HG03460 (cell line): ENCODE data around the gene SENP1.

Experiments used
- ATAC-seq: cut with Tn5 transposase; IDR thresholded peaks from one replicate; pipeline ENCODE4 v1.9.1; 2021; ENCODE audit not compliant: unreplicated experiment

SENP1 gene

GRCh38 chr12:48037267-48037915, 68.5 kb downstream of the SENP1 start:
- ATAC-seq, result no peak

- ATAC-seq, result no peak
Measured at GRCh38 chr12:48036818-48037217, 69.1 kb downstream of the SENP1 start.

GRCh38 chr12:48034835-48035805, 70.8 kb downstream of the SENP1 start:
- no peak for ATAC-seq

DNA sequence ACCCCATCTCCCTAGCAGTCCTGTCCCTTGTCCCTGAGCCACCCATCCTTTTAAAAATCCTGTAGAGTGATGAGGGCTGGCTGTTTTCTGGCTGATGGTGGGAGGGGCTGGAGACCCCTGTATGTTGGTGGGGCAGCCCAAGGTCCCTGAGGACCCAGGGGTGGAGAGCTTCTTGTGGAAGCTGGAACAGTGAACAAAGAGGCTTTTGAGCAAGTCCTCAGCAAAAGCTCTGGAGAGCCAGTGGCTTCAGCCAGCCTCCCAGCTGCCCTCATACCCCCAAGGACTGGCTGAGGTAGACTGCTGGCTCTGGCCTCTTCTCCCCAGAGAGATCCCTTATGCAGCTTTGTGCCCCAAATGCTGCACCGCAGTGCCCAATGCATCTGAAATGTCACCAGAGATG, 72.4 kb downstream of the SENP1 start:
- ATAC-seq, result no peak

GRCh38 chr12:48032597-48032996, 73.3 kb downstream of the SENP1 start:
- ATAC-seq, result no peak

DNA sequence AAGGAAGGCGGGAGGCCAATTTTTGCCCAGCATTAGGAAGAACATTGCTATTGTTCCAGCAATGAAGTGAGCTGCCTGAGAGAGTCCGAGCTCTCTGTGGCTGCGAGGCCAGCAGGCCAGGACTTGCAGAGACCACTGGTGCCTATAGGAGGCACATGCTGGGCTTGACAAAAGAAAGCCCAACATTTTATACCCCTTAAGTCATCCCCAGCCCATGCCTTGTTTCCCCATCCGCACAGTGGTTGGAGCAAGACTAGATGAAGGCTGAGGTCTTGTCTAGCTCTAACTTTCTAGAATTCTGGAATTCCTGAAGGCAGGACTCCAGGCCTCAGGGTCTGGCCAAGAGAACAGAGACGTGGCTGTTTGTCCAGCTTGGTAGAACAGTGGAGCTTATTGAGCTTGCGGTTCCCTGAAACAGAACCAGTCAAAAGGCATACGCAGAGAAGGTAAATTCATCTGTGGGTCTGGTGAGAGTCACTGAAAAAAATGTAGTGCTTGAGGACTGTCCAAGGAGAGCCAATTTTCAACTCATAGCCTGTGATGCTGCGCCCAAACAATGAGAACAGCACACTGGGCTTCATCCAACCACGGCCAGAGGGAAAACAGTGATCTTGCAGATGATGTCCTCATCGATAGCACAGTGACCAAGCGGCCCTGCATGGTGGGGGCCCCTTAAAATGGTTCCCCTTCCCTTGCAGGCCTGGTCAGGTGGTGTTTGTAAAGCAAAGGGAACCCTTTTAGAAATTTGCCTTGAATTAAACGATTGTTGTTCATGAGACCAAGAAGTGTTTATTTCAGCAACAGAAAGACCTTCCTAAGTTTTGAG, 74.5 kb downstream of the SENP1 start:
- no peak for ATAC-seq

GRCh38 chr12:48030173-48030650, 75.7 kb downstream of the SENP1 start:
- no peak for ATAC-seq

DNA sequence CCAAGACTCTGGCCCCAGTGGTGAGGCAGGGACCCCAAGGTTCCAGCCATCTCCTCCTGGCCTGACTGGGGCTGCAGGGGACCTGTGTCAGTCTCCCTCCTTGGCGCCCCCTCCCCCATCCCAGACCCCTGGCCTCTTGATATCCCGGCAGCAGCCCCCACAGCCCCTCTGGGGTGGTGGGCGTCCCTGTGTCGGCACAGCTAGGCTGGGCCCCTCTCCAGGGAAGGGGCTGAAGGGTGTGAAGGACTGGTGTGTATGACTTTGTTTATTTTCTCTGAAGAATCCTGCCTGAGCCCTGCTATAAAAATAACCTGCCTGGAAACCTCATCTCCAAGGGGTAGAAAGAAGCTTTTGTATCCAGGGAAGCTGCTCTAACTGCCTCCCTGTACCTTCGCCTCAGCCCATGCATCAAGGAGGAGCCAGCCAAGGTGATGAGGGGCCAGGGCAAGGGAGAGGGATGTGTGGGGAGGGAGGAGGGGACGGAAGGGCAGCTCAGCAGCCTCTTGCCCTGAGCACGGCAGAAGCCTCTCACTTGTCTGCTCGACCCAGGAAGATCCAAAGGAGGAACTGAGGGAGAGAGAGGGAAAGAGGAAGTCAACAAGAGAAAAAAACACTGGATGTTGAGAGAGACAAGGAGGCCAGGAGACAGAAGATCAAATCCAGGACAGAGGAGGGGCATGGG, 76.2 kb downstream of the SENP1 start:
- ATAC-seq, result no peak

DNA sequence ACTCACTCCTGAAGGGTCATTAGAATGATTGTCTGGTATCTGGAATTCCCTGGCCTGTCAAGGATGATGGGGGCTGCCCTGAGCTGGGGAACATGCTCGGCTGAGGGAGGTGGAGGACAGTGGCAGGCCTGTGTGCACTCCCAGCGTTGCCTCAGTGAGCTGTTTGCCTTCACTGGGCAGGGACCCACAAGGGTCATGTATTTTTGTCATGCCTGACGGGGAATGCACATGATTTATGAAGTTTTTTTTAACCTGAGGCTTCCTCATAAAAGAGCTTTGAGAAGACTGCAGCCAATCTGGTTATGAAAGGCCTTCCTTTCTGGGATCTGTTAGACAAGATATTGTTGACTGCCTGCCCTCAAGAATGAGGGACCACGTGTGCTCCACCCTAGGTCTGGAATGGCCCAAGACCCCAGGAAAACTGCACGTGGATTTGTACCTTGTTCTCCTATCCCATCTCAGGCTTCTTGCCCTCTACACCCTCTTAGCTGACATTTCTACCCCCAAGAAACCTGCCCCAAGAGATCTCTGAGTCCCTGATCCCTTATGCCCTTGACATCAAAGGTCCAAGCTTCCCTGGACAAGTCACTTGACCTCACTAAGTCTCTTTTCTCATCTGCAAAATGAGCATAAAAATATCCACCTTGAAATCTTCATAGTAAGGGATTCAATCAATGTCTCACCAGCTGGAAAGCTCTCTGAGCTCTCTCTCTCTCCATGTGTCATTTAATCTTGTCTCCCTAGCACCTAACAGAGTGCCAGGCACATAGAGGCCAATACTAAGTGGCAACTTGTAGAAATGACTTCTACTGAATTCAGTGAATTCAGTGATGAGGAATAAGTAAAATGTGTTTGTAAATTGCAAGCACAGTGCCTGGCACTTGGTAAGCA, 77.1 kb downstream of the SENP1 start:
- ATAC-seq, result no peak

- ATAC-seq, result no peak
Measured at GRCh38 chr12:48027183-48028002, 78.5 kb downstream of the SENP1 start.

- ATAC-seq, result no peak
Measured at GRCh38 chr12:48026060-48026827, 79.6 kb downstream of the SENP1 start.

DNA sequence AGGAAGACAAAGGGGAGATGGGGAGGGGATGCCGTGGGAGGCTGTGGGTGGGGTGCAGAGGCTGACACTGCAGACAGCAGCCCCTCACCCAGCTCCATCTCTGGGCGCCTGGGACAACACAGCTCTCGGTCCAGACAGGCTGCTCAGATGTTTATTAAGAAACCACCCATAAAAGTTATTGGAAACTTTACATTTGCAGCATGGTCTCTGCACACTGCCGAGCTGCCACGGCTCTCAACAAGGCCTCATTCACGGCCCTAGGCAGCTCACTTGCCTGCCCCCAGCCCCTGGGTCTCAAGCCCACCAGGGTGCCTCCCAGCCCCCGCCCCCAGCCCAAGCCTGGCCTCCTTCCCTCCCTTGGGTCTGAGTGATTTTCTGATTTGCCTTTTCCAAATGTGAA, 80.6 kb downstream of the SENP1 start:
- ATAC-seq, result no peak

DNA sequence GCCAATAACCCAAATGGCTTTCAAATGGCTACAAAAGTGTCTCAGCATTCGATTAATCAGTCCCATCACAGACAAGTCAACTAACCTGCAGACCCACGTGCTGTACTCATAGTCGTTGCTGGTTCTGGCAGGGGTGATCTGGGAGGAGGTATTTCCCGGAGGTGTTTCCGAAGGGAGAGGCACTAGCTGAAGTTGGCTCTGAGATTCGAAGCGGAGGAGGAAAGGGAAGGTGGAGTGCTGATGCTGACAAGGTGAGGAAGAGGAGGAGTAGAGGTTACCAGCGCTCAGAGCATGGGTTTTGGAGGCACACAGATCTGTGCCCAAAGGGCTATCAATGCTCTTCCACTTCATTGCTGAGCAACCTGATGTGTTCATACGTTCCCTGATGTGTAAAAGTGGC, 81.1 kb downstream of the SENP1 start:
- no peak for ATAC-seq

DNA sequence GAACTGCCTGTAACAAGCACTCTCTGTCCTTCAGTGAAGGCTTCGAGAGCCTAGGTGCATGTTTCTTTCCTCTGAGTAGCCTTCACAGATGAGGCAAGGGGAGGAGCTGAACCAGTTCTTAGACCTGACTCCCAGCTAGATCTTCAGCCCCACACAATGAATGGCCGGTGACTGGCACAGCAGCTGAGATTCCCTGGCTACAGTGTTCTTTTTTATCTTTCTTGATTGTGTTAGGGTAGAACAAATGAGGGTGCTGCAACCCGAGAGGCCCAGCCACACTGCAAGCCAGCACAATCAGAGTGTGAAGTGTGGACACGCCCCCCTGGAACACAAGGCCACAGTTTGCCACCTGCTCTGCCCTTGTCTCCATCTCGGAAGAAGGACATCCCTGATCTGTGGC, 82.5 kb downstream of the SENP1 start:
- no peak for ATAC-seq

DNA sequence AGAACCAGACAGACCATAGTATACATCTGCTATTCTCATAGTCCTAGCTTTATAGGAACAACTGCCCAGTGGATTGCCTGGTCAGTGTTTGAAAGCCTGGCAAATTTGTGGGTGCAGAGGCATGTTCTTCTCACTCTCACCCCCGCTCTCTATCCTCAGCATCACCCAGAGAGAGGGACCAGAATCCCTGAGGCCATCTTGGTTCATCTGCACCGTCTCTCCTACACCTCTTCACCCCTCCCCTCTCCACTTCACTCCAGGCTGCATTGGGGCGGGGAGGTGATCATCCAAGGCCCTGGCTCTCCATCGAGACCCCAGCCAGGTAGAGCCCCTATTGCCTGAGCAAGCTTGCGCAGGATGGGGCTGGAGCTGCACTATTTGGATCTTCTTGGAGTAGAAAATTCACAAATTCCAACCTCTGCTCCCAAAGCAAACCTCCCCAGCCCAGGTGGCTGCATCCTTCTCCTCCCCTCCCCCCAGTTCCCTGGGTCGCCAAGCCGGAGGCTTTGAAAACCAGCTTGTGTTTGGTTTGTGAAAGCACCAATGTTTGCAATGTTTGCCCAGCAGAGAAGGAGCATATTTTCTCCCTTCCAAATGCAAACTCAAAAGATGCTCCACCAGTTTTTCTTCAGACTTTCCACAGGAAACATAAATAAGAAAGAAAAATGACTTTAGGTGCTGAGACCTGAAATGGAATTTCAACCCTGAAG, 83.0 kb downstream of the SENP1 start:
- ATAC-seq, result no peak

DNA sequence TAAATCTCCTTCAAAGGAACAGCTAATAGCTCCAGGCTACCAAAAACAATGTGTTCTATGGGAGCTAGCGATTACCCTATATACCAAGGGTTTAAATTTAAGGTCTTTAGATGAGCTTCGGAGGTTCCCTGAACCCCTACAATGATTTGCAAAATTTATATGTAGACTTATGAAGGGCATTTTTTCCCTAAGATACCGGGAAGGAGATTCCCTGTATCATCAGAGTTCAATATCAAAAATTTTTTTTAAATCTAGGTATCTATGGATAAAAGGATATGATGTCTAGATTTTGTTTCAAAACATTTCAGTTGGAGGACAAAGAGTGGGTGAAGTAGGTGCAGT, 83.7 kb downstream of the SENP1 start:
- ATAC-seq, result no peak

DNA sequence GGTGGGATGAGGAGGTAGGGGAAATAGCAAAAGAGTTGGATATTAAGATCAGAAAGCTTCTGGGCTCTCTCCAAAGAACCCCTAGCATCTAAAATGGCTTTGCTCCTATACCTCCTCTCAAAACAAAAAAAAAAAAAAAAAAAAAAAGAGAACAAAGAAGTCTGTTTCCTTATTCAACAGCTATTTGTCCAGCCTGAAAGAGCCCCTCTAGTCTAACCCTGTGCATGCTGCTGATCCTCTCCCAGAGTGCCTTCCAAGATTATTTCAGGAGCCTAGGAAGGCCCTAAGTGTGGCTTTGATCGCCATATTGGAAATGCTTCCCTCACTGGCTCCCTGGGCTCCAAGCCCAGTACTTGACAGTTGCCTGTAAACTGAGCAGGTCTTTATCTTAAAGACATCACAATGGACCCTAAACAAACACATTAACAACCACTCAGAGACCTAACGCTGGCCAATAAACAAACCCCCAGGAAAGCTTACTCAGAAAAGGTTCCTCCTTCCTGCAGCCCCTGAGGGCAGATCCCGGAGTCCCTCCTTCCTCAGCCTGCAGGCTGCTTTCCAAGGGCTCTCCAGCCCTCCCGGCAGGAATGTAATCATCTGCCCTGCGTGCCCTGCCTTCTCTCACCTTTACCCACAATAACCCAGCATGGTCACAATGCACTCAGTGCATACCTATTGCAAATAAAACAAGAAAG, 84.2 kb downstream of the SENP1 start:
- no peak for ATAC-seq
